B cell (primary cell): ENCODE measurements around the gene NPPB. TPM values are rescaled to one million over a fixed set of nuclear protein-coding genes. Genes with fewer than 3 reads are reported as not detected.

Source experiments
- ATAC-seq: fragments of 200-7000 bp; cut with Tn5 transposase; one replicate; pipeline ENCODE4 v1.10.0; 2021; ENCODE audit warnings: low read depth, mild to moderate bottlenecking, moderate number of reproducible peaks, moderate library complexity
- CTCF ChIA-PET: fragments of 350-600 bp; sonication (Branson Sonifier 250); formaldehyde crosslinking; loops from one replicate; lab custom pipeline; 2021; ENCODE audit warnings: antibody characterized with exemption, inconsistent platforms; lab: Charles Lee
- POLR2A ChIA-PET: fragments of 350-600 bp; sonication (Branson Sonifier 250); formaldehyde crosslinking; loops from one replicate; lab custom pipeline; 2021; ENCODE audit warnings: antibody characterized with exemption; lab: Charles Lee
- DNase-seq: peaks from one replicate; pipeline ENCODE4 v3.0.0; 2013
- H2AFZ ChIP-seq: 2 replicates; pipeline ENCODE4 v1.6.1; 2012; ENCODE audit warnings: mild to moderate bottlenecking, low read depth, low read length; ENCODE audit not compliant: insufficient read depth, poor library complexity, severe bottlenecking
- H3K27ac ChIP-seq, 2 donors: 1 replicate in 1 of 2; 2 replicates in 1 of 2; pipeline ENCODE4 v1.5.1; 2012 to 2013; ENCODE audit warnings: low read length in 2 of 2, mild to moderate bottlenecking in 2 of 2, moderate library complexity in 1 of 2
- H3K27me3 ChIP-seq, 4 experiments: fragments of 200-600 bp in 1 of 4; sonication (generic) in 1 of 4; replicated peaks in 1 of 4; 1 replicate in 2 of 4; 2 replicates in 2 of 4; pipeline versions ENCODE4 v1.6.1 to v1.7.0; 2013 to 2016; ENCODE audit warnings: low read length in 3 of 4, mild to moderate bottlenecking in 2 of 4, mixed read lengths in 1 of 4, moderate library complexity in 1 of 4; ENCODE audit not compliant: insufficient read depth in 4 of 4, control insufficient read depth in 3 of 4; ENCODE audit errors: control extremely low read depth in 1 of 4
- H3K36me3 ChIP-seq, 2 experiments: replicated peaks in 1 of 2; 1 replicate in 1 of 2; 2 replicates in 1 of 2; pipeline versions ENCODE4 v1.6.1 to v1.7.1; 2013; ENCODE audit warnings: low read length in 1 of 2; ENCODE audit not compliant: insufficient read depth in 2 of 2, control insufficient read depth in 1 of 2; ENCODE audit errors: control extremely low read depth in 1 of 2, extremely low read depth in 1 of 2
- H3K4me1 ChIP-seq, 2 donors: fragments of 200-600 bp in 1 of 2; sonication (generic) in 1 of 2; 1 replicate in 1 of 2; 2 replicates in 1 of 2; pipeline versions ENCODE4 v1.5.1 to v1.6.1; 2013 to 2017; ENCODE audit warnings: low read length in 2 of 2; ENCODE audit not compliant: control insufficient read depth in 2 of 2, insufficient read depth in 2 of 2
- H3K4me2 ChIP-seq: replicated peaks from 2 replicates; pipeline ENCODE3; 2012; ENCODE audit warnings: mild to moderate bottlenecking, low read depth, low read length; ENCODE audit not compliant: poor library complexity, severe bottlenecking
- H3K4me3 ChIP-seq, 5 experiments: fragments of 200-600 bp in 1 of 5; sonication (generic) in 1 of 5; 1 replicate in 3 of 5; 2 replicates in 2 of 5; pipeline versions ENCODE4 v1.5.1 to v1.7.0; 2011 to 2016; ENCODE audit warnings: low read length in 4 of 5, mild to moderate bottlenecking in 4 of 5, low read depth in 2 of 5, control low read depth in 1 of 5, moderate library complexity in 1 of 5; ENCODE audit not compliant: insufficient read depth in 1 of 5; ENCODE audit errors: control extremely low read depth in 1 of 5, extremely low read depth in 1 of 5
- H3K79me2 ChIP-seq: fragments of 200-600 bp; sonication (generic); one replicate; pipeline ENCODE4 v1.6.0; 2016; ENCODE audit warnings: low read length; ENCODE audit not compliant: control insufficient read depth, insufficient read depth
- H3K9ac ChIP-seq: fragments of 200-600 bp; sonication (generic); 2 replicates; pipeline ENCODE4 v1.6.1; 2017; ENCODE audit warnings: mild to moderate bottlenecking, low read length, moderate library complexity
- H3K9me3 ChIP-seq, 3 donors: one replicate each; pipeline versions ENCODE4 v1.6.1 to v1.7.1; 2013; ENCODE audit warnings: low read length in 2 of 3; ENCODE audit not compliant: control insufficient read depth in 2 of 3, insufficient read depth in 1 of 3; ENCODE audit errors: control extremely low read depth in 1 of 3
- H4K20me1 ChIP-seq: 2 replicates; pipeline ENCODE4 v1.6.0; 2012; ENCODE audit warnings: mild to moderate bottlenecking, low read length; ENCODE audit not compliant: insufficient read depth, control insufficient read depth, poor library complexity, severe bottlenecking
- H3K27ac Mint-ChIP-seq: one replicate; pipeline ENCODE4 v1.8.0; 2021; ENCODE audit warnings: mixed read lengths
- H3K27me3 Mint-ChIP-seq: one replicate; pipeline ENCODE4 v1.8.0; 2021; ENCODE audit warnings: mixed read lengths
- H3K4me1 Mint-ChIP-seq: one replicate; pipeline ENCODE4 v1.8.0; 2021; ENCODE audit warnings: mixed read lengths
- H3K4me3 Mint-ChIP-seq: one replicate; pipeline ENCODE4 v1.8.0; 2021; ENCODE audit warnings: mixed read lengths
- H3K9me3 Mint-ChIP-seq: one replicate; pipeline ENCODE4 v1.8.0; 2022; ENCODE audit warnings: mixed read lengths; ENCODE audit not compliant: insufficient read depth
- EZH2 ChIP-seq: IDR thresholded peaks from 2 replicates; pipeline ENCODE4 v1.6.1; 2012; ENCODE audit warnings: borderline replicate concordance, low read depth, mild to moderate bottlenecking, moderate library complexity, low read length; ENCODE audit not compliant: insufficient read depth, poor library complexity, severe bottlenecking
- WGBS: methylation state at CpG from one replicate; pipeline ENCODE4 v1.1.5; 2013; ENCODE audit warnings: missing lambda C conversion rate; ENCODE audit not compliant: insufficient coverage; 5-methylcytosine and 5-hydroxymethylcytosine counted together
- intact Hi-C: fragments of 100-400 bp; cut with micrococcal nuclease; formaldehyde crosslinking; loops from one replicate; pipeline ENCODE4 v1.10.0; 2022
- polyA plus RNA-seq: library from polyadenylated mRNA; depleted of rRNA; stranded (reverse); fragments of >200 nt; gene quantifications from 2 replicates; pipeline ENCODE4 v1.2.3, GENCODE V29; 2012
- total RNA-seq, 2 donors: library from RNA; stranded (reverse); fragments of 120-200 nt in 1 of 2; gene quantifications; 1 replicate in 1 of 2; 2 replicates in 1 of 2; pipeline versions ENCODE4 v1.2.3 to v1.2.4, GENCODE V29; 2013 to 2022
- TF ChIP-seq, protein P1 (sequence below): fragments of 200-600 bp; IDR thresholded peaks from one replicate; pipeline ENCODE4 v1.8.0; 2022; ENCODE audit warnings: antibody characterized with exemption, mild to moderate bottlenecking

The NPPB gene
- total and polyA plus RNA-seq, 2 donors (not counting 1 experiment from before 2014, with no cell fraction given): not detected

DNA sequence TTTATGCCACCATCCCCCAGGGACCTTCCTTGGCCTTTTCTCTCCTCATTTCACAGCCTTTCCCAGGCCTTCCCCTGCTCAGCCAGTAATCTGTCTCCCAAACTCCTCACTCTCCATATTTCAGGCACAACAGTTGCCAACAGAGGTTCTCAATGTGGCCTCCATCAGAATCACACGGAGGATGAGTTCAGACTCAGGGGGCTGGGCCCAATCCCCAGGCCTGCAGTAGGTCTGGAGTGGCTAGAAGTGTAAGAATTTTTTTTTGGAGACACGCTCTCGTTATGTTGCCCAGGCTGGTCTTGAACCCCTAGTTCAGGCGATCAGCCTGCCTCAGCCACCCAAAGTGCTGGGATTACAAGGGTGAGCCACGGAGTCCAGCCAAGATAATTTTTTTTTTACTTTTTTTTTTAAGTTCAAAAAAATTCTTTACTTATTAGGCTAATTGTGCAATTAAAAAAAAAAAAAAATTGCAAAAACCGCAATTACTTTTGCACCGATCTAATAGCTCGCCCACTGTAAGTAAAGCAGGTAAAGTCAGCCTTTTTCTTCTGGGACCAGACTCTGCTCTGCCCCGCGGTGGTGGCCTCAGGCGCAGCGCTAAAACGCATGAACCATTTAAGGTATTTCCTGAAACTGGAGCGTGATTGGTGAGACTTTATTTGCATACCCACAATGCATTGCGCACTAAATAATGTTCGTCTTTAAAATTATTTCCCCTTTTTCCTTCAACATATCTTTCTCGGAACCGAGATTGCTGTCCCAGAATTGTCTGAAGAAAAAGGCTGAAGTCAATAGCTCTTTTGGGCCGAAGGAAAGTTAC, 48.7 kb upstream of the NPPB start:
- H3K4me1 Mint-ChIP-seq: peaks cover 28% of the 10 kb centered on the region
- H3K9ac ChIP-seq: peak overlapping the region; percentile 98
- WGBS: 35% methylated on average over 5 of the region's 19 CpGs
- no peaks in the 10 kb centered on the region for H3K9me3 ChIP-seq
- peak overlapping the region; percentile 77 to 85 (median 83) for H3K4me3 ChIP-seq
- peak overlapping the region; percentile 99 for H3K27ac Mint-ChIP-seq
- ChIA-PET POLR2A (interaction anchor here (0.6 to 4.2 kb wide), 27 partner anchors 12 to 645 kb away, joined by 3 to 54 read pairs (median 4); partner anchors contain the start of genes AGTRAP, CLCN6, KIAA2013 and MAD2L2), CTCF (interaction anchor here (0.7 to 2.5 kb wide), 10 partner anchors 62 to 307 kb away, joined by 3 to 14 read pairs (median 4); partner anchors contain the start of gene MFN2)
- no peaks in the 10 kb centered on the region for H3K27me3 ChIP-seq
- peaks cover 3% of the 10 kb centered on the region for H3K79me2 ChIP-seq
- intact Hi-C loops: loop anchor here (1.0 to 10.0 kb wide), 7 partner anchors 19 to 895 kb away; partner anchors contain the start of genes FBXO2, FBXO44, KIAA2013 and PLOD1
- peak overlapping the region; percentile 84 for H3K4me2 ChIP-seq
- TF ChIP-seq EZH2: no peak
- TF ChIP-seq, protein P1, sequence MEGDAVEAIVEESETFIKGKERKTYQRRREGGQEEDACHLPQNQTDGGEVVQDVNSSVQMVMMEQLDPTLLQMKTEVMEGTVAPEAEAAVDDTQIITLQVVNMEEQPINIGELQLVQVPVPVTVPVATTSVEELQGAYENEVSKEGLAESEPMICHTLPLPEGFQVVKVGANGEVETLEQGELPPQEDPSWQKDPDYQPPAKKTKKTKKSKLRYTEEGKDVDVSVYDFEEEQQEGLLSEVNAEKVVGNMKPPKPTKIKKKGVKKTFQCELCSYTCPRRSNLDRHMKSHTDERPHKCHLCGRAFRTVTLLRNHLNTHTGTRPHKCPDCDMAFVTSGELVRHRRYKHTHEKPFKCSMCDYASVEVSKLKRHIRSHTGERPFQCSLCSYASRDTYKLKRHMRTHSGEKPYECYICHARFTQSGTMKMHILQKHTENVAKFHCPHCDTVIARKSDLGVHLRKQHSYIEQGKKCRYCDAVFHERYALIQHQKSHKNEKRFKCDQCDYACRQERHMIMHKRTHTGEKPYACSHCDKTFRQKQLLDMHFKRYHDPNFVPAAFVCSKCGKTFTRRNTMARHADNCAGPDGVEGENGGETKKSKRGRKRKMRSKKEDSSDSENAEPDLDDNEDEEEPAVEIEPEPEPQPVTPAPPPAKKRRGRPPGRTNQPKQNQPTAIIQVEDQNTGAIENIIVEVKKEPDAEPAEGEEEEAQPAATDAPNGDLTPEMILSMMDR: peak; percentile 80
- H2AFZ ChIP-seq: peak overlapping the region; percentile 57
- H3K27me3 Mint-ChIP-seq: no peaks in the 10 kb centered on the region
- peaks cover 3 to 11% of the 10 kb centered on the region in 2 donors for H3K4me1 ChIP-seq
- peak; percentile 95 for DNase-seq
- H3K36me3 ChIP-seq: no peaks in the 10 kb centered on the region
- peak; percentile 55 for ATAC-seq
- no peaks in the 10 kb centered on the region for H4K20me1 ChIP-seq
- peak overlapping the region; percentile 99 to 100 for H3K27ac ChIP-seq
- H3K4me3 Mint-ChIP-seq: peak overlapping the region; percentile 95
- H3K9me3 Mint-ChIP-seq: no peaks in the 10 kb centered on the region
